NOMO-1 (cell line): ENCODE results near the gene NRP1.
"Not testable (repeated sequence)": the region's sequence is repeated elsewhere in the genome, so short reads cannot be mapped to it uniquely, and the experiment has no call there.

Source experiments
- DNase-seq, 2 experiments: peaks; one replicate each; lab custom pipeline; 2025; ENCODE audit not compliant: unreplicated experiment in 2 of 2; lab: John Stamatoyannopoulos, UW

Gene NRP1

GRCh38 chr10:33241351-33241750 lies 93.1 kb downstream of the NRP1 start:
- no peak for DNase-seq

DNA sequence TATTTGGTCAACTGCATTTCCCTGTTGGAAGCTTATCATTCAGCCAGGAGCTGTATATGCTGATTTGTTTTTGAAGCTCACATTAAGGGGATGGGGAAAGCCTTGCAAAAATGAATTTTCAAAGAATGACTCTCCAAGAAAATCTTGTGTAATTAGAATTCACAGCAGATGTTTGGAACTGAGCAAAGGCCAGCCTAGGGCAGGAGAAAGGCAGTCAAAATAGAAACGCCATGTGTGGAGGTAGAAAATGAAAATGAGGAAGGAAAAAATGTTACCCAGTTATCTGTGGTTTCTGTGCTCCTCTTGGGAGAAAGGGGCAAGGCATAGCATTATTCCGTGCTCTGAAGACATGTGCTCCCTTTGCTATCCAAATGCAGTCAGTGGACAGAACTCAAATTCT lies 93.5 kb downstream of the NRP1 start:
- DNase-seq, result peak; percentile 8 to 20

GRCh38 chr10:33240258-33240657 lies 94.2 kb downstream of the NRP1 start:
- no peak for DNase-seq

GRCh38 chr10:33239257-33239656 lies 95.2 kb downstream of the NRP1 start:
- no peak for DNase-seq

DNA sequence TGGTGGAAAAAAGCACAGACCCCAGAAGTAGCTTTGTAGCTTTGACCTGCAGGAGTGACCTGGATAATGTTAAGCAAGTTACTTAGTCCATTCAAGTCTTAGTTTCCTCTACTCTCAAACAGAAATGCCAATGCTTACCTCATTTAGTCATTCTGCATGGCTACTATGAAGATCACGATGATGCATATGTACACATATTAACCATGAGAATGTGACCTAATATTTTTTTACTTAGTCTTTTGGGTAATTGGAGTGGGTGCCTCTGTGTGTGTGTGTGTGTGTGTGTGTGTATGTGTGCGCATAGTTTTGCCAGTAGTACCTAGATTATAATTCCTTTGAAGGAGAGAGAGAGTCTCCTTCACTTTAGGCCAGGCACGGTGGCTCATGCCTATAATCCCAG lies 95.8 kb downstream of the NRP1 start:
- no peak for DNase-seq

DNA sequence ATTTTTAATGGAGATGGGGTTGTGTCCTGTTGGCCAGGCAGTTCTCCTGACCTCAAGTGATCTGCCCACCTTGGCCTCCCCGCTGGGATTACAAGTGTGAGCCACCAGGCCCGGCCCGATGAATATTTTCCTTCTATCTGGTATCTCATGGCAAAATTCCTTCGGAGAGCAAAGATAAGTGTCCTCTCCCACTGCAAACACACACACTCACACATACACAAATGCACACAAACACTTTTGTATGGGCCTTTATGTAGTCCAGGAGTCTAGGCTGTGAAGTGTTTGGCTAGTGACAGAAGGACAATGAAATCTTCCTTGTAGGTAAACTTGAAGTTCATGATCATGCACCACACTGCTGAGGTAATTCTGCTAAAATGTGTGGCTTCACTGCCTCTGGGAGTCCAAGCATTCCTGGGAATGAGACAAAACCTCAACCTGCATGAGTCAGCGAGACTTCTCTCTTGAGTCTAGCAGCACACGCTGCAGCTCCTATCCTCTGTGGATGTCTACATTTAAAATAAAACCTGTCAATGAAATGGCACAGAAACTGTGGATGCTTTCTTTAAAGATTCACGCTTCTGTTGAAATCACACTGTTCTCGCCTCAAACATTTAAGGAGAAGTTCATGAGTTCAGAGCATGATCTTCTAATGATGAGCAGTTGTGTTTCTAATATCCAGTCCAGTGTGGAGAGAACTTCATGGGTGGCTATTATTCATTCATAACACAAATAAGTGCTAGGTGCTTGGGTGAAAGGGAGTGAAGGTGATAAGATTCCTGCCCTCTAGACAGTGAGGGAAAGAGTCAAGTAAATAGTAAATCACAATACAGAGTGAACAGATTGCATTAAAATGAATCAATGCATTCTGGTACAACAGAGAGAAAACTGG lies 96.5 kb downstream of the NRP1 start:
- DNase-seq, result no peak

DNA sequence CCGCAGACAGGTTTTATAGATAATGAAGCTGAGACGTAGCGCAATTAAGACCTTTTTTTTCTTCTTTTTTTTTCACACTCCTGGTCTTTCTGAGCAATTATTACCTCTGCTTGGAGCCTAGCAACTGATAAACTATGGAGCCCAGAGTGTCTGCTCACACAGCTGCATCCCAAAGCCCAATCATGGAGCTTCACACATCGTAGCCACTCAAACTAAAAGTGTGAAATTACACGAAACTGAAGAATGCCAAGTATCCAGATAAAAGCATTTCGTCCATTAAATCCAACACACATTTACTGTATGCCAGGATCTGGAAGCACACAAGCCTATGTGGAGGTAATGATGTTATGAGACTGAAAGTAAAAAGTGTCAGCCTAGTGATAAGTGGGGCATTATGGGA lies 97.6 kb downstream of the NRP1 start:
- no peak for DNase-seq

- no peak for DNase-seq
These were observed 98.5 kb downstream of the NRP1 start for GRCh38 chr10:33235951-33236350.

DNA sequence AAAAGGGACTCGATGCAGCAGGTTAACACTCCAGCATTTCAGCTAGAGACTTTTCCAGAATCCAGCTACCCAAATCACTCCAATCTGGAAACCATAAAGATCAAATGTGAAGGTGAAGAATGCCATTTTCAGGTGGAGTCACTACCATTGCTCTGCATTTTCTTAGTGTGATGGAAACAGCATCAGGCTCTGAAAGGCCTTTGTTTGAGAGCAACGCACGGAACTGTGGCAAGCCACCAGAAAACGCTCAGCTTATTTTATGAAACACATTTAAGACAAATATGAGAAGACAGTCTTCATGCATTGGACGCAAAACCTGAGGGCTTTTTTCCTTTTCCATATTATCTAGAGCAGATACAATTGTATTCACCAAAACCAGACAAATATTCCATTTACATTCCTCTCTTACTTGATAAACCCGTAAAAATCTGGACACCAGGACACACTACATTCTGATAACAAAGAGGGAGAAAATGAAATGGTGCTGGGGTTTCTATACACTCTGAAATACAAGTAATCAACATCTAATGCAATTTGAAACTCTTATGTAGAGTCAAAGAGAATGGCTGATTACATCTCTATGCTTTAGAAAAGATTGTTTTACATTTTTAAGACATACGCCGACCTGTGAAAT lies 99.1 kb downstream of the NRP1 start:
- DNase-seq, result no peak

DNA sequence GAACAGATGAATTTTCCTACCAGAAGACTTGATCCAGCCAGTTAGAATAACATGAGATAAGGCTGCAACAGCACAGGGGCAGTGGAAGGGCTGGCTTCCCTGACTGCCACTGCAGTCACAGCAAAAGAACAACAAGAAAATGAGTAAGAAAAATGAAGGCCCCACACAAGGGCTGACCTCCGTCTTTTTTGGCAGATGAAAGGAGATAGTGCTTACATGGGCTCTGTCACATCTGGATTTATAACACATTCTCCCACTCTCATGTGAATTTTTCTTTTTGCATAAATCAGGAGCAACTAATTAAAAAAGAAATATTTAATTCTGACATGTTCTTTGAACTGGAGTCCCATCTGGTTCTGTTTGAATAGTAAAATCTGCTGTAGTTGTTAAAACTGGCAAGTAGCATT lies 99.6 kb downstream of the NRP1 start:
- DNase-seq, result no peak

GRCh38 chr10:33233635-33234034 lies 100.8 kb downstream of the NRP1 start:
- no peak for DNase-seq

DNA sequence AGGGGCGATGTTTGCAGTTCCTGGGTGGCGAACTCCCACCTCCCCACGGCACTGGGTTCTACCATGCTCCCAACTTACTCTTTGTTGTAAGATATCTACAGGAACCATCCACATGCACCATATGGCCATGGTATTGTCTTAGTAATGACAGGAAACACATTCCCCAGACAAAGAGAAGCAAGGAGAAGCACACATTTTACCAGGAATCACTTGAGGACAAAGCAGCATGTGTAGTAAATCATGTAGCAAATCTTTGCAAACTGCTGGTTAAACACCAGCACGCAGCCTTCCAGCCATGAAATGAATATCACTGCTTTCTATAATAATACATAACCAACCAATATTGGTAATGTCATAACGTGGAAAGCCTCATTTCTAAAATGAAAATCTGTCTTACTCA lies 101.2 kb downstream of the NRP1 start:
- no peak for DNase-seq

- DNase-seq, result no peak
These were observed 102.7 kb downstream of the NRP1 start for GRCh38 chr10:33231621-33232350.

DNA sequence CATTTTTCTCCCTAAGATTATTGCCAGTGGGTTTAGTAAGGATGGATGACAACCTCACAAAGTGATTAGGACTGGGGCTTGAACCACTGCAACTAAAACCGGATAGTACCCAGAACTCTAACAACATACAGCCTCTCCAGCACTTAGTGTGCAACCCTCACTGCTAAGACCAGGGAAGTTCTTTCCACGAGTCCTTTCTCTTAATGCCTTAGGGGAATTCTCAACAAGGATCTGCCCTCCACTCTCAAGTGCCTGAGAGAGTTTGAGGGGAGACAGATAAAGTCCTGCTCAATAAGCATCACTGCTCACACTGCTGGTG lies 104.6 kb downstream of the NRP1 start:
- DNase-seq, result no peak

- no peak for DNase-seq
These were observed 105.1 kb downstream of the NRP1 start for GRCh38 chr10:33229252-33229948.

DNA sequence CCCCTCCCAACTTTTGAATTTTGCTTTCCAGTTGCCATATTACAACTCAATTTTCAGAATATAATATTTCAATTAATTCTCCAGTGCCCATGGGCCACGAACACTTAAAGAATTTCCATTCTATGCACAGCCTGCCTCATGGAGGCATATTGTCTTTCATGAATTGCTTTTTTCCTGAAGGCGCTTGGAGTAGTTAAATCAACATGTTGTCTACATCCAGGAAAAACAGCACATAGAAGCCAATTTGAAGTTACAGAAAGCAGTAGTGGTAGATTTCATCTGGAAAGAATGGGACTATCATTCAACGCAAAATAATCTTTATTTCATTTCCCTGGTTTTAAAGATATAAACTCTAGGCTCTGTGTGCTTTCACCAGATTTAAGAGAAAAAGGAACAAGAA lies 106.0 kb downstream of the NRP1 start:
- DNase-seq, result no peak

GRCh38 chr10:33227489-33227888 lies 107.0 kb downstream of the NRP1 start:
- DNase-seq, result no peak

- no peak for DNase-seq
These were observed 110.1 kb downstream of the NRP1 start for GRCh38 chr10:33224251-33224965.

DNA sequence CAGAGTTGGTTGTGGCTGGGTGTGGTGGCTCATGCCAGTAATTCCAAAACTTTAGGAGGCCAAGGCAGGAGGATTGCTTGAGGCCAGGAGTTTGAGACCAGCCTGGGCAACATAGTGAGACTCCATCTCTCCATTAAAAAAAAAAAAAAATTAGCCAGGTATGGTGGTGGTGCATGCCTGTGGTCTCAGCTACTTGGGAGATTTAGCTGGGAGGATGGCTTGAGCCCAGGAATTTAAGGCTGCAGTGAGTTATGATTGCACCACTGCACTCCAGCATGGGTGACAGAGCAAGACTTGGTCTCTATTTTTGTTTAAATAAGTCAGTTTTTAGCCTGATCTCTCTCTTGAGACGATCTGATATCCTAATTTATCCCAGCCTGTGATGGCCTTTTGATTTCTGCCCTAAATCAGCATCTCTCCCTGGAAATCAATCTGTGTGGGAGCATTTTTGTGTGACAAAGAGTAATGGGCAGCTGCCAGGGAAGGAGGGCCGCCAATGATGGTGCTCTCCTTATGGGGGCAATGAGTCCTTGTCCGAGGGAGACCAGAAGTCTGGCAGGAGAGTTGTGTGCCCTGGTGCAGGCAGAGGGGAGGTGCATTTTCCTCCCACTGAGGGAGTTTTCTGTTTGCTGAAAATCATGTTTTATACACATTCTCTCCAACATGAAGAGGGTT lies 111.0 kb downstream of the NRP1 start:
- no peak for DNase-seq

GRCh38 chr10:33222304-33222703 lies 112.2 kb downstream of the NRP1 start:
- not testable (repeated sequence) for DNase-seq
